ENCODE data around the gene LLGL2.

GRCh38 chr17:75508931-75509361 is 16.6 kb upstream of the LLGL2 start:
- TF ChIP-seq EZH2phosphoT487 (IDR thresholded peaks at IDR 0.05; ENCODE audit: low read depth) (no peak), CTCF (IDR thresholded peaks at IDR 0.05; ENCODE audit: low read depth, low read length) (no peak)

All from OCI-LY3 (cell line).